ENCODE measurements around the gene SEZ6L. TPM values are rescaled to one million over a fixed set of nuclear protein-coding genes. Genes with fewer than 3 reads are reported as not detected.

SEZ6L gene
- total and polyA plus RNA-seq, 10 of the 15 experiments (the other 5 are each of a cell fraction or from before 2014, with no cell fraction given), result not detected

DNA sequence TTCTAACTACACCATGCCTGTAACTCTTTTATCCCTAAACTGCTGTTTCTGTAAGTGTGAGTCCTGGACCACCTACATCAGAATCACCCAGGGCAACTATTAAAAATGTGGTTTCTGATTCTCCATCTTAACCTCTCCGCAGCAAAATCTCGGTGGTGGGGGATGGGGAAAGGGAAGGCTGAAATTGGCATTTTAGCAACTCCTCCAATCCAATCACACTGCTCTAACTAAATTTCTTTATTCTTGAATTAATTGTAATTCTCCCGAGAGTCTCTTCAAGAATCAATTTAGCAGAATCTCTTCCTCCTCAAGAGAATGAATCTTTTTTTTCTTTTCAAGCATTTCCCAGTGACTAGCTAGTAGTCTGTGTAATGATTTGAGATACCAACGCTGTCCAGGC is 36.2 kb downstream of the SEZ6L start (continued):
- TF ChIP-seq, protein P1, sequence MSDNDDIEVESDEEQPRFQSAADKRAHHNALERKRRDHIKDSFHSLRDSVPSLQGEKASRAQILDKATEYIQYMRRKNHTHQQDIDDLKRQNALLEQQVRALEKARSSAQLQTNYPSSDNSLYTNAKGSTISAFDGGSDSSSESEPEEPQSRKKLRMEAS (IDR thresholded peaks at IDR 0.05; ENCODE audit: low read depth, low read length), result no peak

DNA sequence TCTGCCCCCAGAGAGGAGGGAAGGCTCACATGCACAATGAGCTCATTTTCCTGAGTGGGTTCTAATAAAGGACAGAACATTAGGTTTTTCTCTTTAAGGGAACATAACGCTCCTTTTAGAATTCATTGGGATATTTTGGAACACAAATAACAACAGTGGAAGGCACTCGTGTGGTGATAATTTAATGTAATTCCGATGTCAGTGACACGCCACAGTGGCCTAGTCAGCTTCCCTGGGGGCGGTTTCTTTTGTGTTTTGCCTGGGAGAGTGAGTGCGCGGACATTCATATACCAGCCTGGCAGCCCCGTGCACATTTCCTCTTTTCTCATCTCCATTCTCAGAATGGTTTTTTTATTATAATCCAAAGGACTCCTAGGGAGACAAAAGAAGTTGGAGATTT is 41.1 kb downstream of the SEZ6L start:
- no peak overlapping the region for H2AFZ ChIP-seq (ENCODE audit: control insufficient read depth, low read depth, low read length)
- in situ Hi-C loops (cut with MboI) (no loop called here), intact Hi-C loops (cut with micrococcal nuclease; ENCODE audit: unreplicated experiment) (no loop called here)
- H3K79me2 ChIP-seq (ENCODE audit: control insufficient read depth, insufficient read depth, low read length), result no peaks in the 10 kb centered on the region
- FAIRE-seq (no peak), ATAC-seq (no peak), DNase-seq (ENCODE audit: low read depth, low spot score) (no peak)
- TF ChIP-seq YBX1 (IDR thresholded peaks at IDR 0.05) (no peak), NFYA (IDR thresholded peaks at IDR 0.05; ENCODE audit: borderline replicate concordance, low read depth, low read length) (no peak), POU2F2 (IDR thresholded peaks at IDR 0.05; ENCODE audit: borderline replicate concordance, low read depth, low read length) (no peak), FOXK2 (IDR thresholded peaks at IDR 0.05) (no peak), ZNF217 (IDR thresholded peaks at IDR 0.05) (no peak), HDAC2 (IDR thresholded peaks at IDR 0.05) (no peak), DPF2 (IDR thresholded peaks at IDR 0.05) (no peak), ZNF24 (IDR thresholded peaks at IDR 0.05) (no peak), POLR2A (IDR thresholded peaks at IDR 0.05; ENCODE audit: low read depth, low read length) (no peak), BMI1 (IDR thresholded peaks at IDR 0.05; ENCODE audit: borderline replicate concordance) (no peak), ZNF384 (IDR thresholded peaks at IDR 0.05; ENCODE audit: borderline replicate concordance, low read depth, low read length) (no peak), EED (IDR thresholded peaks at IDR 0.05; ENCODE audit: low read depth) (no peak), MTA3 (IDR thresholded peaks at IDR 0.05; ENCODE audit: borderline replicate concordance, low read length) (no peak), RELA (IDR thresholded peaks at IDR 0.05; ENCODE audit: borderline replicate concordance, partially characterized antibody) (no peak), TARDBP (IDR thresholded peaks at IDR 0.05; ENCODE audit: borderline replicate concordance) (no peak), PAX5 (IDR thresholded peaks at IDR 0.05; ENCODE audit: borderline replicate concordance, low read depth, low read length) (no peak)
- TF ChIP-seq, protein P2, sequence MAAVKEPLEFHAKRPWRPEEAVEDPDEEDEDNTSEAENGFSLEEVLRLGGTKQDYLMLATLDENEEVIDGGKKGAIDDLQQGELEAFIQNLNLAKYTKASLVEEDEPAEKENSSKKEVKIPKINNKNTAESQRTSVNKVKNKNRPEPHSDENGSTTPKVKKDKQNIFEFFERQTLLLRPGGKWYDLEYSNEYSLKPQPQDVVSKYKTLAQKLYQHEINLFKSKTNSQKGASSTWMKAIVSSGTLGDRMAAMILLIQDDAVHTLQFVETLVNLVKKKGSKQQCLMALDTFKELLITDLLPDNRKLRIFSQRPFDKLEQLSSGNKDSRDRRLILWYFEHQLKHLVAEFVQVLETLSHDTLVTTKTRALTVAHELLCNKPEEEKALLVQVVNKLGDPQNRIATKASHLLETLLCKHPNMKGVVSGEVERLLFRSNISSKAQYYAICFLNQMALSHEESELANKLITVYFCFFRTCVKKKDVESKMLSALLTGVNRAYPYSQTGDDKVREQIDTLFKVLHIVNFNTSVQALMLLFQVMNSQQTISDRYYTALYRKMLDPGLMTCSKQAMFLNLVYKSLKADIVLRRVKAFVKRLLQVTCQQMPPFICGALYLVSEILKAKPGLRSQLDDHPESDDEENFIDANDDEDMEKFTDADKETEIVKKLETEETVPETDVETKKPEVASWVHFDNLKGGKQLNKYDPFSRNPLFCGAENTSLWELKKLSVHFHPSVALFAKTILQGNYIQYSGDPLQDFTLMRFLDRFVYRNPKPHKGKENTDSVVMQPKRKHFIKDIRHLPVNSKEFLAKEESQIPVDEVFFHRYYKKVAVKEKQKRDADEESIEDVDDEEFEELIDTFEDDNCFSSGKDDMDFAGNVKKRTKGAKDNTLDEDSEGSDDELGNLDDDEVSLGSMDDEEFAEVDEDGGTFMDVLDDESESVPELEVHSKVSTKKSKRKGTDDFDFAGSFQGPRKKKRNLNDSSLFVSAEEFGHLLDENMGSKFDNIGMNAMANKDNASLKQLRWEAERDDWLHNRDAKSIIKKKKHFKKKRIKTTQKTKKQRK (IDR thresholded peaks at IDR 0.05; ENCODE audit: low read depth, low read length), result no peak
- TF ChIP-seq, protein P3, sequence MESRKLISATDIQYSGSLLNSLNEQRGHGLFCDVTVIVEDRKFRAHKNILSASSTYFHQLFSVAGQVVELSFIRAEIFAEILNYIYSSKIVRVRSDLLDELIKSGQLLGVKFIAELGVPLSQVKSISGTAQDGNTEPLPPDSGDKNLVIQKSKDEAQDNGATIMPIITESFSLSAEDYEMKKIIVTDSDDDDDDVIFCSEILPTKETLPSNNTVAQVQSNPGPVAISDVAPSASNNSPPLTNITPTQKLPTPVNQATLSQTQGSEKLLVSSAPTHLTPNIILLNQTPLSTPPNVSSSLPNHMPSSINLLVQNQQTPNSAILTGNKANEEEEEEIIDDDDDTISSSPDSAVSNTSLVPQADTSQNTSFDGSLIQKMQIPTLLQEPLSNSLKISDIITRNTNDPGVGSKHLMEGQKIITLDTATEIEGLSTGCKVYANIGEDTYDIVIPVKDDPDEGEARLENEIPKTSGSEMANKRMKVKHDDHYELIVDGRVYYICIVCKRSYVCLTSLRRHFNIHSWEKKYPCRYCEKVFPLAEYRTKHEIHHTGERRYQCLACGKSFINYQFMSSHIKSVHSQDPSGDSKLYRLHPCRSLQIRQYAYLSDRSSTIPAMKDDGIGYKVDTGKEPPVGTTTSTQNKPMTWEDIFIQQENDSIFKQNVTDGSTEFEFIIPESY (IDR thresholded peaks at IDR 0.05), result no peak
- H3K4me1 ChIP-seq (ENCODE audit: control insufficient read depth, insufficient read depth, low read length), result no peaks in the 10 kb centered on the region
- RAD21 ChIA-PET (ENCODE audit: unreplicated experiment), result no interaction called here
- BruUV-seq (replicated peaks), result no TSS peak
- no peak overlapping the region for H3K27ac ChIP-seq (ENCODE audit: control insufficient read depth, insufficient read depth)
- no peak overlapping the region for H3K9ac ChIP-seq (ENCODE audit: control insufficient read depth, insufficient read depth, low read length)
- no peaks in the 10 kb centered on the region for H3K9me3 ChIP-seq (replicated peaks; ENCODE audit: control insufficient read depth, insufficient read depth, low read length)
- CTCF ChIA-PET, result no interaction called here
- 41% methylated on average over 8 of the region's 8 CpGs for WGBS (ENCODE audit: insufficient coverage, insufficient replicate concordance, low lambda C conversion rate, missing lambda C conversion rate)
- no peak overlapping the region for H3K4me3 ChIP-seq
- H3K27me3 ChIP-seq (replicated peaks in 1 of 2; ENCODE audit: control insufficient read depth in 2 of 2, insufficient read depth in 2 of 2, low read length in 1 of 2), result no peaks in the 10 kb centered on the region
- POLR2A ChIA-PET, result no interaction called here
- no peak overlapping the region for H3K4me2 ChIP-seq (ENCODE audit: control insufficient read depth, insufficient read depth)
- H3K36me3 ChIP-seq (ENCODE audit: control insufficient read depth in 2 of 2, insufficient read depth in 2 of 2, low read length in 1 of 2), result no peaks in the 10 kb centered on the region
- no peaks in the 10 kb centered on the region for H4K20me1 ChIP-seq (ENCODE audit: control insufficient read depth, insufficient read depth)
- SMC1A ChIA-PET (ENCODE audit: uncharacterized antibody, unreplicated experiment), result no interaction called here
